AG08396 (cell line): ENCODE data around the gene THSD4.
"Not testable (repeated sequence)": the region's sequence is repeated elsewhere in the genome, so short reads cannot be mapped to it uniquely, and the experiment has no call there.

Source experiments
- DNase-seq: peaks from one replicate; pipeline ENCODE4 v3.0.0; 2012; ENCODE audit warnings: low spot score, mixed read lengths

The THSD4 gene

GRCh38 chr15:71294251-71294910, 179.1 kb downstream of the THSD4 start:
- peak; percentile 20 for DNase-seq

- peak; percentile 77 for DNase-seq
Observed at GRCh38 chr15:71294911-71295602, 179.8 kb downstream of the THSD4 start.

- DNase-seq: no peak
Observed at GRCh38 chr15:71295603-71296314, 180.5 kb downstream of the THSD4 start.

GRCh38 chr15:71296315-71296679, 181.0 kb downstream of the THSD4 start:
- DNase-seq: no peak

- no peak for DNase-seq
Observed at GRCh38 chr15:71301958-71302621, 186.8 kb downstream of the THSD4 start.

GRCh38 chr15:71302861-71303410, 187.7 kb downstream of the THSD4 start:
- peak; percentile 54 for DNase-seq

- DNase-seq: no peak
Observed at GRCh38 chr15:71303977-71304376, 188.7 kb downstream of the THSD4 start.

GRCh38 chr15:71304681-71305080, 189.4 kb downstream of the THSD4 start:
- DNase-seq: no peak

- no peak for DNase-seq
Observed at GRCh38 chr15:71306538-71306937, 191.3 kb downstream of the THSD4 start.

GRCh38 chr15:71312194-71312708, 197.0 kb downstream of the THSD4 start:
- DNase-seq: no peak

GRCh38 chr15:71312731-71313460, 197.6 kb downstream of the THSD4 start:
- DNase-seq: no peak

- DNase-seq: no peak
Observed at GRCh38 chr15:71313806-71314205, 198.5 kb downstream of the THSD4 start.

GRCh38 chr15:71314956-71315537, 199.8 kb downstream of the THSD4 start:
- no peak for DNase-seq

GRCh38 chr15:71316911-71317310, 201.6 kb downstream of the THSD4 start:
- DNase-seq: no peak

GRCh38 chr15:71319424-71319823, 204.2 kb downstream of the THSD4 start:
- DNase-seq: not testable (repeated sequence)

- no peak for DNase-seq
Observed at GRCh38 chr15:71319935-71320334, 204.7 kb downstream of the THSD4 start.

GRCh38 chr15:71323082-71323481, 207.8 kb downstream of the THSD4 start:
- DNase-seq: no peak

- no peak for DNase-seq
Observed at GRCh38 chr15:71323584-71323983, 208.3 kb downstream of the THSD4 start.

GRCh38 chr15:71325481-71325880, 210.2 kb downstream of the THSD4 start:
- no peak for DNase-seq

GRCh38 chr15:71328453-71328852, 213.2 kb downstream of the THSD4 start:
- DNase-seq: no peak

- peak; percentile 43 for DNase-seq
Observed at GRCh38 chr15:71329041-71329440, 213.8 kb downstream of the THSD4 start.
